ENCODE results near the gene MAP1LC3C. TPM values are rescaled to one million over a fixed set of nuclear protein-coding genes. Genes with fewer than 3 reads are reported as not detected.

Gene MAP1LC3C
- total RNA-seq, 4 donors from 2014 or later: 4.5 to 17.6 (median 8.3) TPM; not detected in 1

- DNase-seq: no peak
Observed at GRCh38 chr1:241972703-241973369, 26.1 kb downstream of the MAP1LC3C start.

GRCh38 chr1:241968611-241969010 lies 30.3 kb downstream of the MAP1LC3C start:
- no peaks in the 10 kb centered on the region for H3K9me3 ChIP-seq
- no peak for DNase-seq
- H3K27me3 ChIP-seq: no peaks in the 10 kb centered on the region
- no peak for TF ChIP-seq CTCF (IDR thresholded peaks at IDR 0.05)
- no peak for TF ChIP-seq POLR2A (IDR thresholded peaks at IDR 0.05)
- no peaks in the 10 kb centered on the region for H3K4me1 ChIP-seq
- no peak overlapping the region for H3K27ac ChIP-seq
- no peaks in the 10 kb centered on the region for H3K36me3 ChIP-seq
- H3K4me3 ChIP-seq: no peak overlapping the region

More at GRCh38 chr1:241972703-241973369, 26.1 kb downstream of the MAP1LC3C start:
- no peak overlapping the region for H3K27ac ChIP-seq
- no peak for TF ChIP-seq CTCF (IDR thresholded peaks at IDR 0.05)
- TF ChIP-seq POLR2A (IDR thresholded peaks at IDR 0.05): no peak
- H3K4me3 ChIP-seq: no peak overlapping the region
- no peaks in the 10 kb centered on the region for H3K9me3 ChIP-seq
- no peaks in the 10 kb centered on the region for H3K4me1 ChIP-seq
- H3K27me3 ChIP-seq: no peaks in the 10 kb centered on the region
- no peaks in the 10 kb centered on the region for H3K36me3 ChIP-seq

GRCh38 chr1:241964550-241965282 lies 34.2 kb downstream of the MAP1LC3C start:
- Histone ChIP-seq H3K36me3 (no peaks in the 10 kb centered on the region), H3K9me3 (no peaks in the 10 kb centered on the region), H3K27ac (no peak overlapping the region), H3K4me3 (no peak overlapping the region), H3K27me3 (no peaks in the 10 kb centered on the region), H3K4me1 (no peaks in the 10 kb centered on the region)
- DNase-seq: no peak
- TF ChIP-seq CTCF (IDR thresholded peaks at IDR 0.05) (no peak), POLR2A (IDR thresholded peaks at IDR 0.05) (no peak)

- DNase-seq: no peak
- H3K4me3 ChIP-seq: no peak overlapping the region
- H3K36me3 ChIP-seq: no peaks in the 10 kb centered on the region
- no peaks in the 10 kb centered on the region for H3K9me3 ChIP-seq
- H3K4me1 ChIP-seq: no peaks in the 10 kb centered on the region
- H3K27ac ChIP-seq: no peak overlapping the region
- TF ChIP-seq CTCF (IDR thresholded peaks at IDR 0.05): no peak
- TF ChIP-seq POLR2A (IDR thresholded peaks at IDR 0.05): no peak
- H3K27me3 ChIP-seq: no peaks in the 10 kb centered on the region
Observed at GRCh38 chr1:241963722-241964121, 35.2 kb downstream of the MAP1LC3C start.

GRCh38 chr1:241962153-241962552 lies 36.7 kb downstream of the MAP1LC3C start:
- no peaks in the 10 kb centered on the region for H3K4me1 ChIP-seq
- no peak for DNase-seq
- H3K27ac ChIP-seq: no peak overlapping the region
- no peak overlapping the region for H3K4me3 ChIP-seq
- no peak for TF ChIP-seq CTCF (IDR thresholded peaks at IDR 0.05)
- no peak for TF ChIP-seq POLR2A (IDR thresholded peaks at IDR 0.05)
- no peaks in the 10 kb centered on the region for H3K9me3 ChIP-seq
- no peaks in the 10 kb centered on the region for H3K36me3 ChIP-seq
- H3K27me3 ChIP-seq: no peaks in the 10 kb centered on the region

Measured in Peyer's patch (tissue), 4 donors.